AG04449 (cell line): ENCODE results near the gene RBM23.
"Not testable (repeated sequence)": the region's sequence is repeated elsewhere in the genome, so short reads cannot be mapped to it uniquely, and the experiment has no call there.

Experiments
- CTCF ChIA-PET: fragments of 350-600 bp; formaldehyde crosslinking; extraction: SDS; loops from one replicate; lab custom pipeline; 2021; ENCODE audit warnings: antibody characterized with exemption; lab: Yijun Ruan, JAX
- POLR2A ChIA-PET: fragments of 400-600, 350-600 bp; formaldehyde crosslinking; extraction: SDS; loops from one replicate; lab custom pipeline; 2020; ENCODE audit warnings: antibody characterized with exemption, inconsistent platforms; lab: Yijun Ruan, JAX
- DNase-seq: peaks from one replicate; pipeline ENCODE4 v3.0.0-alpha.2; 2010; ENCODE audit warnings: low read depth, low spot score
- H3K4me3 ChIP-seq: 2 replicates; pipeline ENCODE4 v1.5.1; 2011; ENCODE audit warnings: low read depth, mild to moderate bottlenecking, control low read depth, low read length
- CTCF ChIP-seq: IDR thresholded peaks from one replicate; pipeline ENCODE4 v1.5.1; 2011; ENCODE audit warnings: mild to moderate bottlenecking, moderate library complexity, low read length, control low read depth, inconsistent platforms; ENCODE audit not compliant: insufficient read depth; ENCODE audit errors: missing control alignments

The RBM23 gene

GRCh38 chr14:22952418-22952817 lies 33.5 kb upstream of the RBM23 start:
- no peak for DNase-seq
- ChIA-PET CTCF (interaction anchor here (1.1 to 5.6 kb wide), 5 partner anchors 11 to 116 kb away, joined by 3 to 48 read pairs (median 13); no protein-coding TSS in a partner anchor), POLR2A (no interaction called here)
- no peak overlapping the region for H3K4me3 ChIP-seq
- TF ChIP-seq CTCF = no peak

DNA sequence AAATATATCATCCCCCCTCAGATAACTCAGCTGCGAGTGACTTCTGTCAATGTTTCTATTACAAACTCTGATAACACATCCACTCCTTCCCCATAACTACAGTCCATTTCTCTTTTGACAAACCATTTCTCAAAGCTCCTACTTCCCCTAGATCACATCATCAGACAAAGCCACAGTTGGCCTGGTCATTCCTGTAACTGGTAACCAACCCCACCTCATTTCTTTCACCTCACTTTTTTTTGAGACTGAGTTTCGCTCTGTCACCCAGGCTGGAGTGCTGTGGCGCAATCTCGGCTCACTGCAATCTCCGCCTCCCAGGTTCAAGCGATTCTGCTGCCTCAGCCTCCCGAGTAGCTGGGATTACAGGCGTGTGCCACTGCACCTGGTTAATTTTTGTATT lies 32.8 kb upstream of the RBM23 start:
- DNase-seq, H3K4me3 ChIP-seq, POLR2A ChIA-PET: not testable (repeated sequence)
- CTCF ChIA-PET = interaction anchor here (1.0 to 2.0 kb wide), 2 partner anchors 22 to 34 kb away, joined by 5 to 13 read pairs; no protein-coding TSS in a partner anchor

GRCh38 chr14:22945642-22946041 lies 26.7 kb upstream of the RBM23 start:
- ChIA-PET CTCF (interaction anchor here (0.8 to 10.6 kb wide), 7 partner anchors 9 to 72 kb away, joined by 3 to 100 read pairs (median 5); partner anchors contain the start of genes AJUBA and PRMT5), POLR2A (interaction anchor here (0.5 to 0.9 kb wide), 2 partner anchors 11 to 18 kb away, joined by 3 read pairs; no protein-coding TSS in a partner anchor)
- no peak for TF ChIP-seq CTCF
- no peak overlapping the region for H3K4me3 ChIP-seq
- DNase-seq = no peak

DNA sequence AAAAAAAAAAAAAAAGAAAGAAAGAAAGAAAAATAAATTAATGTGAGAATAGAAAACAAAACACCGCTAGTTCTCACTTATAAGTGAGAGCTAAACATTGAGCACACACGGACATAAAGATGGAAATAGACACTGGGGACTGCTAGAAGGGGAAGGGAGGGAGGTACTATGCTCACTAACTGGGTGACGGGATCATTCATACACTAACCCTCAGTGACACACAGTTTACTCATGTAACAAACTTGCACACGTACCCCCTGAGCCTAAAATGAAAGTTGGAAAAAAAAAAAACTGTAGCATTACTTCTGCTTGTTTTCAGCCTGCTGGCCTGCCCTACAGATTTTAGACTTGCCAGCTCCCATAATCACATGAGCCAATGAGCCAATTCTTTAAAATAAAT lies 20.7 kb upstream of the RBM23 start:
- ChIA-PET POLR2A (interaction anchor here (0.6 kb wide), 2 partner anchors 44 to 1303 kb away, joined by 3 to 8 read pairs; no protein-coding TSS in a partner anchor), CTCF (interaction anchor here (0.7 to 10.6 kb wide), 7 partner anchors 9 to 388 kb away, joined by 3 to 100 read pairs (median 7); partner anchors contain the start of genes HAUS4 and PRMT5)
- no peak overlapping the region for H3K4me3 ChIP-seq
- TF ChIP-seq CTCF = no peak
- DNase-seq = no peak

- ChIA-PET CTCF (interaction anchor here (0.7 to 2.2 kb wide), 11 partner anchors 9 to 379 kb away, joined by 3 to 5 read pairs (median 3); partner anchors contain the start of gene CDH24), POLR2A (no interaction called here)
- H3K4me3 ChIP-seq = no peak overlapping the region
- TF ChIP-seq CTCF = no peak
- DNase-seq = no peak
Observed at GRCh38 chr14:22935156-22935555, 16.2 kb upstream of the RBM23 start.

GRCh38 chr14:22932146-22932545 lies 13.2 kb upstream of the RBM23 start:
- no peak for DNase-seq
- POLR2A ChIA-PET = no interaction called here
- no peak overlapping the region for H3K4me3 ChIP-seq
- no peak for TF ChIP-seq CTCF
- CTCF ChIA-PET = interaction anchor here (3.2 to 4.5 kb wide), 3 partner anchors 10 to 31 kb away, joined by 12 to 100 read pairs (median 13); no protein-coding TSS in a partner anchor
